ELR (cell line): ENCODE measurements around the gene NRXN2.
"Not testable (repeated sequence)": the region's sequence is repeated elsewhere in the genome, so short reads cannot be mapped to it uniquely, and the experiment has no call there.

Experiments
- DNase-seq: peaks from one replicate; pipeline ENCODE4 v3.0.0-alpha.2; 2015; ENCODE audit warnings: low read depth

NRXN2 gene

GRCh38 chr11:64563966-64564365, 159.0 kb downstream of the NRXN2 start:
- DNase-seq = no peak

DNA sequence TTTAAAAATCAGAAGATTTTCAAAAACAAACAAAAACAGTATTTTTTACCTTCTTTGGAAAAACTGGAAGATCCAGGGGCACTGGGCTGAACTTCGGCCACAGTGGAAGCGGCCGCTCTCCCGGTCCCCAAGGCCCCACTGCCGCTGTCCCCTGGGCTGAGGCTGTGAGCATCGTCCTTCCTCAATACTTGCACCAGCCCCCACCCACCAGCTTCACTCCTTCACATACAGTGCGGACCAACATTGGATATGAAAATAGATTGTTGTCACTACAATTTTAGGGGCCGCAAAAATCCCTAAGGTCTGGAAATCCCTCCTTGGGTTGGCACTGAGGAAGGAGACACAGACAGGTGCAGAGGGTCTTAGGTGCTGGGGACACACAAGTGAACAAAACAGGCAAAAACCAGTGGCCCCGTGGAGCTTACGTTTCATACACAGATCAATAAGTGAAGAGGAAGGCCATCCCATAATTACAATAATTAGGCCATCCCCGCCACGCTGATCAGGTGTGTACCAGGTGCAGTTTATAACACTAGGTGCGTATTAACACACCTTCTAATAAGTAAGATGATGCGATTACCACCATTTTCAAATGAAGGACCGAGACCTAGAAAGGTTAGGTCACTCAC, 160.2 kb downstream of the NRXN2 start:
- no peak for DNase-seq

GRCh38 chr11:64561984-64562722, 160.8 kb downstream of the NRXN2 start:
- no peak for DNase-seq

- DNase-seq = not testable (repeated sequence)
Measured at GRCh38 chr11:64561429-64561828, 161.6 kb downstream of the NRXN2 start.

GRCh38 chr11:64560941-64561340, 162.1 kb downstream of the NRXN2 start:
- DNase-seq = no peak

DNA sequence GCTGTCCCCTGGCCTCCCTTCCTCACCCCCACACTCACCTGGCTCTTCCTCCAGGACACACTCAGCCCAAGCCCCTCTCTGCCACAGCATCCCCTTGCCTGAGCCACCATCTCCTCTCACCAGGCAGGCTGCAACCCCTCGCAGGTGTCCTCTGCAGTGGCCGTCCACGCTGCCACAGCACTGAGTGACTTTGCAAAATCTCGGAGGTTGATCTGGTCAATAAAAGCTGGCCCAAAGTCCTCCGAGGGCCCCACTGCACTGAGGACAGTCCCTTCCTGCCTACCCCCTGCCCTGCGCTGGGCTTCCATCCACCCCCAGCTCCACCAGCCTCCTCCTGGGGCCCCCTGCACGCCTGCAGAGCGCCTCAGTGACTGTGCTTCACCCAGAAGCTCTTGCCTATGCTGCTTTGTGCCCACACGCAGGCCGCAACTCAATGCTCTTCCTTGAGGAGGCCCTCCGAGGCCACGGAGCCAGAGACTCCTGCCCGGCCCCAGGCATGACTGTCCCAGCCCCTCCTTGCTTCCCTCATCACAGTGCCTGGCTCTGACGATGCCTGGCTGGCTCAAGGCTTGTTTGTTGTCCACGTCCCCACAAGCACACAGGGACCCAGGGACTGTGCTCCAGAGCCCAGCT, 162.7 kb downstream of the NRXN2 start:
- no peak for DNase-seq

DNA sequence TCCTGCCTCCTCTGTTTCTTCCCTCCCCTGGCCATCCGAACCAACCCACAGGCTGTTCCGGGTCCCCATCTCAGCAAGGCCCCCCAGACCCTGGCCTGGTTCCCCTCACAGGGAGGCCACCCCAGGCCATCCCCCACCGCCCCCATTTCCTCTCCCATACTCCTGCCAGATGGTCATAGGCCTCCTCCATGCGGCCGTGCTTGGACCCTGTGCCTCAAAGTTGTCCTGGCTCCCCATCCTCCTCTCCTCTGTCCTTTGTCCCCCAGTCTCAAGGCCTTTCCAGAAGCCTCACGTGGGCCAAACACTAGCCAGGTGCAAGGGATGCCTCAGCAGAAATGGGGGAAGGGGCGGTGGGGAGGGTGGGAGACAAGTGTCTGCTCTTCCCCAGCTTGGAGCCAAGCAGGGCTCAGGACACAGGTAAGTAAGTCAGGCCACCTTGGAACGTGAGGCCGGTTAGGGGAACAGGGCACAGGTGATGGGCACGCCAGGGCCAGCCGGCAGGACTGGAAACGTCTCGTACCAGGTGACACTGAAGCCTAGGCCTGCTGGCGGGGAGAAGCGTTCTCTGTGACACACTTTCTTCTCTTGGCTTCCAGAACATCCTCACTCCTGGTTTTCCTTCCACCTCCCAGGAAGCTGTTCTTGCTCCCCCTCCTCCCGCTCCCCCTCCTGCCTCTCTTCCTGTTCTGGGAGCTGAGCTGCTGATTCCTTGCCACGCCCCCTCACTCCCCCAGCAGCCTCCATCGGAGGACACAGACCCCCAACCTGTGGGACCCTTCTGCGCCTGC, 163.5 kb downstream of the NRXN2 start:
- no peak for DNase-seq

DNA sequence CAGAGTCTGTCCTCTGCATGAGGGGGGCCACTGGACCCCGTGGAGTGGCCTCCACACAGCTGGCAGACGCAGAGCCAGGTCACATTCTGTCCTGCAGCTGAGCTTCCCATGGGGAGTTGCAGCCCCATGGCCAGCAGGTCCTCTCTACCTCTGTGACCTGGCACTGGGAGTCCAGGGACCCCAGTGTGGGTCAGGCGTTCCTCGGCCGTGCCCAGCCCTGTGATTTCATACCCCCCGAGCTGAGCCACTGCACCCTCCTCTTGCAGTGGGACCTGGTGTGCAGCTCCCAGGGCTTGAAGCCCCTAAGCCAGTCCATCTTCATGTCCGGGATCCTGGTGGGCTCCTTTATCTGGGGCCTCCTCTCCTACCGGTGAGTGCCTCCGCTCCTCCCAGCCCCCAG, 164.1 kb downstream of the NRXN2 start:
- DNase-seq = no peak

- no peak for DNase-seq
Measured at GRCh38 chr11:64558065-64558745, 164.8 kb downstream of the NRXN2 start.

DNA sequence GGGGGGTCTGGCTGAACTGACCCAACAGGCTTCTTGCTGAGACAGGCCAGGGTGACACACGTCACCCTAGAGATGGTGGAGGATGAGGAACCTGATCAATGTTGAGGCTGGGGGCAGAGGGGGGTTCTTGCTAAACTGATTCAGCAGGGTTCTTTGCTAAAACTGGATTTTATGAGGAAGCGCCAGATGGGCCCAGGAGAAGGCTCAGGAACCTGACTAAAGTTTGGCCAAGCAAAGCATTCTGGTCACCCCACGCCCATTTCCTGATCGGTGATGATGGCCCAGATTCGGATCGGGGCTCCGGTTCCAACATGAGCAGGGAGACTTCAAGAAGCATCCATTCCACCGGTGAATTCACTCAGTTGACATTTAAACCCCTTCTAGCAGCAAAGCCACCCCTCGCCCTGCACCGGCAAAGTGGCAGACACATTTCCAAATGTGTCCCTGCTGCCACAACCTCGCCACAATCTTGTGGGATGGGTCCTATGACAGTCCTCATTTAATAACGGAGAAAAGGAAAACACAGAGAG, 166.2 kb downstream of the NRXN2 start:
- DNase-seq = no peak
